HepG2 (cell line): ENCODE data around the gene R3HDM4. TPM values are rescaled to one million over a fixed set of nuclear protein-coding genes. Genes with fewer than 3 reads are reported as not detected.

Experiments
- FOSL2 ChIP-seq: sonication (generic); formaldehyde crosslinking; IDR thresholded peaks from 2 replicates; pipeline ENCODE4 v1.4.0; 2020; ENCODE audit warnings: missing genetic modification reagents
- KDM2A ChIP-seq: sonication (generic); formaldehyde crosslinking; IDR thresholded peaks from 2 replicates; pipeline ENCODE4 v1.4.0; 2020; ENCODE audit warnings: low read depth, missing genetic modification reagents, borderline replicate concordance
- MYC ChIP-seq: sonication (generic); formaldehyde crosslinking; IDR thresholded peaks from 2 replicates; pipeline ENCODE4 v1.9.0; 2021; ENCODE audit warnings: missing genetic modification reagents, borderline replicate concordance
- POLR2G ChIP-seq: fragments of 200-400 bp; formaldehyde crosslinking; IDR thresholded peaks from 2 replicates; pipeline ENCODE4 v1.6.1; 2018; ENCODE audit warnings: mild to moderate bottlenecking, low read depth, low read length, moderate library complexity
- TAF15 ChIP-seq: fragments of 200-400 bp; formaldehyde crosslinking; IDR thresholded peaks from one replicate; pipeline ENCODE4 v1.6.1; 2018; ENCODE audit warnings: mild to moderate bottlenecking, low read depth, low read length; ENCODE audit not compliant: poor library complexity, severe bottlenecking
- TMF1 ChIP-seq: sonication (generic); formaldehyde crosslinking; IDR thresholded peaks from 2 replicates; pipeline ENCODE4 v1.8.1; 2022; ENCODE audit warnings: low read depth, missing genetic modification reagents
- ZMAT3 ChIP-seq: sonication (generic); formaldehyde crosslinking; conservative IDR thresholded peaks from 2 replicates; pipeline ENCODE4 v1.7.0; 2021; ENCODE audit warnings: missing genetic modification reagents
- ZNF564 ChIP-seq: sonication (generic); formaldehyde crosslinking; IDR thresholded peaks from 2 replicates; pipeline ENCODE4 v1.8.1; 2023; ENCODE audit warnings: mild to moderate bottlenecking, missing genetic modification reagents
- polyA plus RNA-seq, 8 experiments: library from polyadenylated mRNA; depleted of rRNA in 3 of 8; stranded (reverse) in 7 of 8; unstranded in 1 of 8; fragments of >200 nt; fragmentation: Illumina TruSeq in 4 of 8; extraction: Trizol in 4 of 8; gene quantifications; 2 replicates each; pipeline versions ENCODE4 v1.2.1 to v1.2.3, GENCODE V29; 2011 to 2016; ENCODE audit warnings: low read depth in 4 of 8, missing spikeins in 1 of 8, mixed read lengths in 1 of 8; ENCODE audit not compliant: insufficient read depth in 1 of 8
- total RNA-seq, 5 experiments: library from RNA; depleted of rRNA; stranded (reverse); fragments of >200 nt; fragmentation: Illumina TruSeq; extraction: Trizol; gene quantifications; 2 replicates each; pipeline ENCODE4 v1.2.3, GENCODE V29; 2016; ENCODE audit warnings: low read depth in 1 of 5
- TF ChIP-seq, protein P1 (sequence below), 2 experiments: fragments of 450-650 bp in 1 of 2; sonication (generic) in 1 of 2; formaldehyde crosslinking; IDR thresholded peaks; 2 replicates each; pipeline versions ENCODE4 v1.5.0 to v1.8.0; 2020 to 2022; ENCODE audit warnings: mild to moderate bottlenecking in 1 of 2, missing genetic modification reagents in 1 of 2
- TF ChIP-seq, protein P2 (sequence below): sonication (generic); formaldehyde crosslinking; IDR thresholded peaks from 2 replicates; pipeline ENCODE4 v1.4.0; 2020; ENCODE audit warnings: missing genetic modification reagents
- TF ChIP-seq, protein P3 (sequence below): sonication (generic); formaldehyde crosslinking; IDR thresholded peaks from 2 replicates; pipeline ENCODE4 v1.9.0; 2021; ENCODE audit warnings: missing genetic modification reagents, mild to moderate bottlenecking, borderline replicate concordance
- TF ChIP-seq, protein P4 (sequence below): sonication (generic); formaldehyde crosslinking; IDR thresholded peaks from one replicate; pipeline ENCODE4 v1.5.1; 2020; ENCODE audit warnings: mild to moderate bottlenecking, missing genetic modification reagents; ENCODE audit errors: not compliant biosample characterization

Gene R3HDM4
- total and polyA plus RNA-seq, 2 of the 13 experiments (the other 11 are each of a cell fraction or from before 2014, with no cell fraction given) = 26.2 to 26.9 TPM

DNA sequence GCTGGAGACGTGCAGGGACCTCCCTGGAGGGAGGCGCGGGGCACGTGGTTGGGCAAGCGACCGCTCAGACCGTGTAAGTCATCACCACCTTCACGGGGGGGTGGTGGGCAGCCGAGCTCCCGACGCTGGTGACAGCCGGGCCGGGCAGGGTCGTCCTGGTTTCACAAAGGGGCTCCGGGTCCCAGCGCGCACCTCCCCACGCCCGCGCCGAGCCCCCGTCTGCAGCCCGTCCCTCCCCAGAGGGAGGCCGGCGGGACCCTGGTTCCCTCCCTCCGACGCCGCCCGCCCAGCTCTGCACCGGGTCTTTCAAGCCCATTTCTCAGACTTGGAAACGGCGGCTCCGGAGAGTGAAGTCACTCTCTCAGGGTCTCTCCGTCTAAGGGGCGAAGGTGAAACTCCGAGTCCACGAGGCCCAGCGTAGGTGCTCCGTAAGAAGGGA, 12.1 kb upstream of the R3HDM4 start (continued):
- peak; percentile 59; the same call in 1 of the 2 replicates for TF ChIP-seq KDM2A (CRISPR knock-in tag)
- TF ChIP-seq MYC = peak; percentile 83; the same call in 1 of the 2 replicates
- no peak for TF ChIP-seq POLR2G
- 0 out of 2 replicates have a peak, but pooled peaks have one; percentile 22 for TF ChIP-seq TMF1
- TF ChIP-seq, protein P1, sequence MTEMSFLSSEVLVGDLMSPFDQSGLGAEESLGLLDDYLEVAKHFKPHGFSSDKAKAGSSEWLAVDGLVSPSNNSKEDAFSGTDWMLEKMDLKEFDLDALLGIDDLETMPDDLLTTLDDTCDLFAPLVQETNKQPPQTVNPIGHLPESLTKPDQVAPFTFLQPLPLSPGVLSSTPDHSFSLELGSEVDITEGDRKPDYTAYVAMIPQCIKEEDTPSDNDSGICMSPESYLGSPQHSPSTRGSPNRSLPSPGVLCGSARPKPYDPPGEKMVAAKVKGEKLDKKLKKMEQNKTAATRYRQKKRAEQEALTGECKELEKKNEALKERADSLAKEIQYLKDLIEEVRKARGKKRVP (CRISPR knock-in tag; IDR thresholded peaks at IDR 0.05) = no peak
- TF ChIP-seq ZMAT3 (CRISPR knock-in tag) = 0 out of 2 replicates have a peak, but pooled peaks have one; percentile 45
- peak; percentile 12 for TF ChIP-seq TAF15
- TF ChIP-seq, protein P2, sequence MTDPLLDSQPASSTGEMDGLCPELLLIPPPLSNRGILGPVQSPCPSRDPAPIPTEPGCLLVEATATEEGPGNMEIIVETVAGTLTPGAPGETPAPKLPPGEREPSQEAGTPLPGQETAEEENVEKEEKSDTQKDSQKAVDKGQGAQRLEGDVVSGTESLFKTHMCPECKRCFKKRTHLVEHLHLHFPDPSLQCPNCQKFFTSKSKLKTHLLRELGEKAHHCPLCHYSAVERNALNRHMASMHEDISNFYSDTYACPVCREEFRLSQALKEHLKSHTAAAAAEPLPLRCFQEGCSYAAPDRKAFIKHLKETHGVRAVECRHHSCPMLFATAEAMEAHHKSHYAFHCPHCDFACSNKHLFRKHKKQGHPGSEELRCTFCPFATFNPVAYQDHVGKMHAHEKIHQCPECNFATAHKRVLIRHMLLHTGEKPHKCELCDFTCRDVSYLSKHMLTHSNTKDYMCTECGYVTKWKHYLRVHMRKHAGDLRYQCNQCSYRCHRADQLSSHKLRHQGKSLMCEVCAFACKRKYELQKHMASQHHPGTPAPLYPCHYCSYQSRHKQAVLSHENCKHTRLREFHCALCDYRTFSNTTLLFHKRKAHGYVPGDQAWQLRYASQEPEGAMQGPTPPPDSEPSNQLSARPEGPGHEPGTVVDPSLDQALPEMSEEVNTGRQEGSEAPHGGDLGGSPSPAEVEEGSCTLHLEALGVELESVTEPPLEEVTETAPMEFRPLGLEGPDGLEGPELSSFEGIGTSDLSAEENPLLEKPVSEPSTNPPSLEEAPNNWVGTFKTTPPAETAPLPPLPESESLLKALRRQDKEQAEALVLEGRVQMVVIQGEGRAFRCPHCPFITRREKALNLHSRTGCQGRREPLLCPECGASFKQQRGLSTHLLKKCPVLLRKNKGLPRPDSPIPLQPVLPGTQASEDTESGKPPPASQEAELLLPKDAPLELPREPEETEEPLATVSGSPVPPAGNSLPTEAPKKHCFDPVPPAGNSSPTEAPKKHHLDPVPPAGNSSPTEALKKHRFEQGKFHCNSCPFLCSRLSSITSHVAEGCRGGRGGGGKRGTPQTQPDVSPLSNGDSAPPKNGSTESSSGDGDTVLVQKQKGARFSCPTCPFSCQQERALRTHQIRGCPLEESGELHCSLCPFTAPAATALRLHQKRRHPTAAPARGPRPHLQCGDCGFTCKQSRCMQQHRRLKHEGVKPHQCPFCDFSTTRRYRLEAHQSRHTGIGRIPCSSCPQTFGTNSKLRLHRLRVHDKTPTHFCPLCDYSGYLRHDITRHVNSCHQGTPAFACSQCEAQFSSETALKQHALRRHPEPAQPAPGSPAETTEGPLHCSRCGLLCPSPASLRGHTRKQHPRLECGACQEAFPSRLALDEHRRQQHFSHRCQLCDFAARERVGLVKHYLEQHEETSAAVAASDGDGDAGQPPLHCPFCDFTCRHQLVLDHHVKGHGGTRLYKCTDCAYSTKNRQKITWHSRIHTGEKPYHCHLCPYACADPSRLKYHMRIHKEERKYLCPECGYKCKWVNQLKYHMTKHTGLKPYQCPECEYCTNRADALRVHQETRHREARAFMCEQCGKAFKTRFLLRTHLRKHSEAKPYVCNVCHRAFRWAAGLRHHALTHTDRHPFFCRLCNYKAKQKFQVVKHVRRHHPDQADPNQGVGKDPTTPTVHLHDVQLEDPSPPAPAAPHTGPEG (CRISPR knock-in tag) = no peak
- TF ChIP-seq, protein P3, sequence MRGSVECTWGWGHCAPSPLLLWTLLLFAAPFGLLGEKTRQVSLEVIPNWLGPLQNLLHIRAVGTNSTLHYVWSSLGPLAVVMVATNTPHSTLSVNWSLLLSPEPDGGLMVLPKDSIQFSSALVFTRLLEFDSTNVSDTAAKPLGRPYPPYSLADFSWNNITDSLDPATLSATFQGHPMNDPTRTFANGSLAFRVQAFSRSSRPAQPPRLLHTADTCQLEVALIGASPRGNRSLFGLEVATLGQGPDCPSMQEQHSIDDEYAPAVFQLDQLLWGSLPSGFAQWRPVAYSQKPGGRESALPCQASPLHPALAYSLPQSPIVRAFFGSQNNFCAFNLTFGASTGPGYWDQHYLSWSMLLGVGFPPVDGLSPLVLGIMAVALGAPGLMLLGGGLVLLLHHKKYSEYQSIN = no peak
- TF ChIP-seq, protein P4, sequence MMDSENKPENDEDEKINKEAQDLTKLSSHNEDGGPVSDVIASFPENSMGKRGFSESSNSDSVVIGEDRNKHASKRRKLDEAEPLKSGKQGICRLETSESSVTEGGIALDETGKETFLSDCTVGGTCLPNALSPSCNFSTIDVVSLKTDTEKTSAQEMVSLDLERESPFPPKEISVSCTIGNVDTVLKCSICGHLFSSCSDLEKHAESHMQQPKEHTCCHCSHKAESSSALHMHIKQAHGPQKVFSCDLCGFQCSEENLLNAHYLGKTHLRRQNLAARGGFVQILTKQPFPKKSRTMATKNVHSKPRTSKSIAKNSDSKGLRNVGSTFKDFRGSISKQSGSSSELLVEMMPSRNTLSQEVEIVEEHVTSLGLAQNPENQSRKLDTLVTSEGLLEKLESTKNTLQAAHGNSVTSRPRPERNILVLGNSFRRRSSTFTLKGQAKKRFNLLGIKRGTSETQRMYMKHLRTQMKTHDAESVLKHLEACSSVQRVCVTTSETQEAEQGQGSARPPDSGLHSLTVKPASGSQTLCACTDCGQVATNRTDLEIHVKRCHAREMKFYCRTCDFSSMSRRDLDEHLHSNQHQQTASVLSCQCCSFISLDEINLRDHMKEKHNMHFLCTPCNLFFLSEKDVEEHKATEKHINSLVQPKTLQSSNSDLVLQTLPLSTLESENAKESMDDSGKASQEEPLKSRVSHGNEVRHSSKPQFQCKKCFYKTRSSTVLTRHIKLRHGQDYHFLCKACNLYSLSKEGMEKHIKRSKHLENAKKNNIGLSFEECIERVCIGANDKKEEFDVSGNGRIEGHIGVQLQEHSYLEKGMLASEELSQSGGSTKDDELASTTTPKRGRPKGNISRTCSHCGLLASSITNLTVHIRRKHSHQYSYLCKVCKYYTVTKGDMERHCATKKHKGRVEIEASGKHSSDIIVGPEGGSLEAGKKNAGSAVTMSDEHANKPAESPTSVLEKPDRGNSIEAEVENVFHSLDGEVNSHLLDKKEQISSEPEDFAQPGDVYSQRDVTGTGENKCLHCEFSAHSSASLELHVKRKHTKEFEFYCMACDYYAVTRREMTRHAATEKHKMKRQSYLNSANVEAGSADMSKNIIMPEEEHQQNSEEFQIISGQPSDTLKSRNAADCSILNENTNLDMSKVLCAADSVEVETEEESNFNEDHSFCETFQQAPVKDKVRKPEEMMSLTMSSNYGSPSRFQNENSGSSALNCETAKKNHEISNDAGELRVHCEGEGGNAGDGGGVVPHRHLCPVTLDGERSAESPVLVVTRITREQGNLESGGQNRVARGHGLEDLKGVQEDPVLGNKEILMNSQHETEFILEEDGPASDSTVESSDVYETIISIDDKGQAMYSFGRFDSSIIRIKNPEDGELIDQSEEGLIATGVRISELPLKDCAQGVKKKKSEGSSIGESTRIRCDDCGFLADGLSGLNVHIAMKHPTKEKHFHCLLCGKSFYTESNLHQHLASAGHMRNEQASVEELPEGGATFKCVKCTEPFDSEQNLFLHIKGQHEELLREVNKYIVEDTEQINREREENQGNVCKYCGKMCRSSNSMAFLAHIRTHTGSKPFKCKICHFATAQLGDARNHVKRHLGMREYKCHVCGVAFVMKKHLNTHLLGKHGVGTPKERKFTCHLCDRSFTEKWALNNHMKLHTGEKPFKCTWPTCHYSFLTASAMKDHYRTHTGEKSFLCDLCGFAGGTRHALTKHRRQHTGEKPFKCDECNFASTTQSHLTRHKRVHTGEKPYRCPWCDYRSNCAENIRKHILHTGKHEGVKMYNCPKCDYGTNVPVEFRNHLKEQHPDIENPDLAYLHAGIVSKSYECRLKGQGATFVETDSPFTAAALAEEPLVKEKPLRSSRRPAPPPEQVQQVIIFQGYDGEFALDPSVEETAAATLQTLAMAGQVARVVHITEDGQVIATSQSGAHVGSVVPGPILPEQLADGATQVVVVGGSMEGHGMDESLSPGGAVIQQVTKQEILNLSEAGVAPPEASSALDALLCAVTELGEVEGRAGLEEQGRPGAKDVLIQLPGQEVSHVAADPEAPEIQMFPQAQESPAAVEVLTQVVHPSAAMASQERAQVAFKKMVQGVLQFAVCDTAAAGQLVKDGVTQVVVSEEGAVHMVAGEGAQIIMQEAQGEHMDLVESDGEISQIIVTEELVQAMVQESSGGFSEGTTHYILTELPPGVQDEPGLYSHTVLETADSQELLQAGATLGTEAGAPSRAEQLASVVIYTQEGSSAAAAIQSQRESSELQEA (CRISPR knock-in tag) = no peak
- TF ChIP-seq ZNF564 (CRISPR knock-in tag) = 0 out of 2 replicates have a peak, but pooled peaks have one; percentile 40
- peak; percentile 50; the same call in 1 of the 2 replicates for TF ChIP-seq FOSL2 (CRISPR knock-in tag)
